GM19324 (cell line): ENCODE results near the gene SGCE.

Experiments used
- ATAC-seq: cut with Tn5 transposase; IDR thresholded peaks from one replicate; pipeline ENCODE4 v1.9.1; 2021; ENCODE audit warnings: mild to moderate bottlenecking, moderate library complexity; ENCODE audit not compliant: unreplicated experiment, low FRiP score

SGCE gene

DNA sequence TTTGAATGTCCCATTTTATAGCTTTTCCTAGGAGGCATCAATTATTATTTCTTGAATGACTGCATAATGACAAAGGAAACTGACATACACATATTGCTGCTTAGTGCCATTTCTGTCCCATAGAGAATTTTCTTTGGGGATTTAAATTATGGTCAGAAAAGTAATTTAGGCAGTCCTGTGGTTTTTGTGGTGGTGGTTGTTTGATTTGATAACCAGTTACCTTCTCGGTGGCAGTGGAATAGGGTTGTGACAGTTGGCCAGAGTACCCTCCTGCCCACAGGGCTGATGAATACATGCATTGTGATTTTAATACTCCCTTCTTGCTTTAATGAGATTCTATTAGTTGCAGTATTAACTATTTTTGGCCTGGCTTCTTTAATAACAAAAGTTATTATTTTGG is 6.6 kb upstream of the SGCE start:
- ATAC-seq: no peak

GRCh38 chr7:94660006-94660405 is 4.1 kb upstream of the SGCE start:
- ATAC-seq: no peak

DNA sequence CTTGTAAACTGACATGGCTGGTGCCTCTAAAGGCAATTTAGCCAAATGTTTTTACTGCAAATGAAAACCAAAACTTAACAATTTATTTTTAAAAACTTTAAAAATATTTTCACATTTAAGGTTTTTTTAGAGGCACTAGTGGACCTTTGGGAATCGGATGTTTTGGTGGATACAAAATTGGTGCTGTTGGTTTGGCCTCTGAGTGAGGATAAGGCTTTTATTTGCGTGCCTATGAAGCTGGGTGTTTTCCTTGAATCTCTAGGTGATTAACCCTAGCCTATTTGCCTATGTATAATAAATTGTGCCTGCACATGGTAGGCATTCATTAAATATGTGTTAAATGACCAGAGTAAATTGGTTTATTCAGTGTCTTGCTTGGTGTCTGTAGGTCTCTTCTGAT is 2.9 kb upstream of the SGCE start:
- ATAC-seq: no peak

GRCh38 chr7:94657771-94658693 is 2.1 kb upstream of the SGCE start:
- ATAC-seq: peak; percentile 93

GRCh38 chr7:94656925-94657731 is 1.2 kb upstream of the SGCE start:
- no peak for ATAC-seq

DNA sequence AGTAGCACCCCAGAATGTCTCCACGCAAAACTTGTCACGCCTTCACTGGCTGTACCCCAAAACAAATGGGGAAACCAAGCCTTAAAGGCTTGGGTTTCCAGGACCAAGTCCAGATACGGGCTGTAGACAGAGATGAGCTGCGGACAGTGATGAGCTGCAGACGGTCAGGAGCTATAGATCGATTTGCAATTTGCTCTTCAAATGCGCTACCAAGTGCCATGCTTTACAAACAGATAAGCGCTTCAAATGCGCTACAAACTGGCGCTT is 658 bp upstream of the SGCE start:
- ATAC-seq: no peak

DNA sequence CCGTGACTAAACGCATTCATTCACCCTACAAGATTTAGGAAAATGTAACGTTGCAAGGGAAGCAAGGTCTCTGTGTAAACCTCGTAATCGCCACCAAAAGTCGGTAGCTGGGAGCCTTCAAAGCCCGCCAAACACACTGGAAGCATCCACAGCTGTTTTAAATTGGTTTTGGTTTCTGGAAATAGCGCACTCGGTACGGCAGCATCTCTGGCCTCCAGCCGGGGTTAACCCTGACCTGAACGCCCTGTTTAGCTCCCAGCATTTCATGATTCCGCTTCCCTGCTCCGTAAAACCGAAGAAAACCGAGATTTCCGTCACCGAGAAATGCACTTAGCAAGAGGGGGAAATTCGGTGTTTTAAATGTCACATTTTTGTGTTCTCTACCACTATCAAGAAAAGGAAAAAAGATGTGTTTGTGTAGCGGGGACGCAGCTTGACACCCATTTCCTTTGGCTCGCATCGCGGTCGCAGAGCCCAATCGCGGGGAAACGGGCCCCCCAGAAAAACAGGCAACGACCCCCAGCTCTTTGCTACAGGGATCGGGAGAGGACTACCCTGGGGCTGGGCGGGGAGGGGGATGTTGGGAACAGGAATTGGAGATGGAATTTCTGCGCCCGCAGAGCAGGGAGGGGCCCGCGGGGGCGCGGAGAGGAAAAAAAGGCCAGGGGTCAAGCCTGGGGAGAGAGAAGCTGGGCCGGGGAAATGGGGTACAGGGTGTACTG is 646 bp downstream of the SGCE start:
- no peak for ATAC-seq

DNA sequence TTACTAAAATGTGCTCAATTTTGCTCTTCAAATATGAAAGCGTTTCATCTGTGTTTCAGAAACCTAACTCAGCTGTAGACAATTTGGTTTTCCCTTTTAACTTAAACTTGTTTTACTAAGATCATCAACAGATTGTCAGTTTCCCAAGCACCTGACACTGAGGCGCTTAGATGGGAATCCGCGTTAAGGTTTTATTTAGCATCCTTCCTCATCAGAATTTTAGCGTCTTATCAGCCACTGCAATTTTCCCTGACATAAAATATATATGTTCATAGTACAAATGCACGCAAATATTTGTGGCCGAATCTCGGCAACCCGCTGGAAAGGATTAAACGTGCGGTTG is 1.2 kb downstream of the SGCE start:
- ATAC-seq: no peak

DNA sequence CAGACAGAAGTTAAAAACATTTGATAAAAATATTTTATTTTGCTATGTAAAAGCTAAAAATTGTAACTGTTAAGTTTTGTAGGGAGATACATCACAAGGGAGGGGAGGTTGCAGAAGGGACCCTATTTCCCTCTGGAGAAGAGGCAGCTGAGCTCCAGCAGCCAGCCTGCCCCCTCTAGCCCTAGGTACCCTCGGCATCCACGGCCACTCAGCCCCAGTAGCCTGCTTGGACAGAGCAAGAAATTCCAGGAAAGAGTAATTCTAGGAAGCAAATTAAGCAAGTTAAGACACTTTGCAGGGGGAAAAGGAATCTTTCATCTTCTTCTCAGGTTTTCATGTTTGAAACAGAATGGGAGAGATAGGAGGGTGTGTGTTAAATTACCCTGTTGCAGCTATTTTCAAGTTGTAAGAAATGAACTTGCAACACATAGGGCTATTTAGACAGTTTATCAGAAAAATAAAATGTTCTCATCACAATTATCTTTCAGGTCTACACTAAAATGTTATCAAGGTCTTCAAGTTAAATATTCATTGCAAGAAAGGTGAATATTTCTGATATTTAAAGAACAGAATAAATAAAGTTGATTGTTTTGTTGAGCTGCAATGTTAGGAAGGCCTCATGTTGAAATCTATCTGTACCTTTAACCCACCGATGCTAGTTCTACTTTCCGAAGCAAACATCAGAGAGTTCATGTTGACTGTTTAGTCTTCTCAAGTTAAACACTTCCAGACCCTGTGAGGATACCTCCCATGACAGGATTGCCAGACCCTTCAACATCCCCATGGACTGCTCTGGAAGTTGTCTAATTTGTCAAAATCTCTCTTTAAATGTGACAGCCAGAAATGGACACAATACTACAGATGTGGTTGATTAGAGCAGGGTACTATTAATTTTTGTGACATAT is 5.5 kb downstream of the SGCE start:
- ATAC-seq: no peak

- ATAC-seq: no peak
Observed at GRCh38 chr7:94649450-94649849, 6.5 kb downstream of the SGCE start.

- no peak for ATAC-seq
Observed at GRCh38 chr7:94648731-94649130, 7.2 kb downstream of the SGCE start.

GRCh38 chr7:94647295-94647694 is 8.6 kb downstream of the SGCE start:
- no peak for ATAC-seq

GRCh38 chr7:94643771-94644545 is 12.0 kb downstream of the SGCE start:
- ATAC-seq: no peak

- no peak for ATAC-seq
Observed at GRCh38 chr7:94642838-94643653, 12.9 kb downstream of the SGCE start.

DNA sequence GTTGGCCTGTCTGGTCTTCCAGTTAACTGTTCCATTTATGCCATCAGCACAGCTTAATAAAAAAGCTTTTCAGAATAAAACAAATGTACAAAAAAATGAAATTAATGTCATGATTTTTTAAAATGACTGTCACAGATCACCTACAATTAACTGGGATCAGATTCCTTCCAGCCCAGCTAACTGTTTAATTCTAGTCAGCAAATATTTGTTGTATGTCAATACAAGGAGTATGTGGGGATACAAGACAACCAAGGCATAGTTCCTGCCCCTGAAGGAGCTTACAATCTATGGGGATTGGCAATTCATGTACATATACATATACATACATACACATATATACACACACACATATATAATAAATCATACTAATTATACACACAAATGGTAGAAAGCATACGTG is 16.5 kb downstream of the SGCE start:
- no peak for ATAC-seq

GRCh38 chr7:94635687-94636086 is 20.2 kb downstream of the SGCE start:
- no peak for ATAC-seq

- no peak for ATAC-seq
Observed at GRCh38 chr7:94634502-94634901, 21.4 kb downstream of the SGCE start.

DNA sequence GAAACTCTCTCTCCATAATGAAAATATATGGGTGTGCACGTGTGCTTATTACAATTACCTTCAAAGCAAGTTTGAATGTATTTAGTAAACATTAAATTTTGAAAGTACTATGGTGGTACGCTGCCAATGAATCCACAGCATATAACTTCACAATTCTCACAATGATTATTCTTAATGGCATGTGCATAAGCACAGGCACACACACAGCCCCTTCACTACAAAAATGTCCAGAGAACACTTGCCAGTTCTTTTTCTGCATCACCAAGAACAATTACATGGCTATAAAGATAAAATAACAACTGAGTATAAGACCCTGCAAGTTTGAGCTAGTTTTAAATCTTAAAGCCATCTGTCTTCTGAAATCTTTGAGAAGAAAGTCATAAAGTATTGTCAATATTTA is 22.2 kb downstream of the SGCE start:
- ATAC-seq: no peak

- ATAC-seq: no peak
Observed at GRCh38 chr7:94633014-94633341, 23.0 kb downstream of the SGCE start.
